Vagina (tissue), 2 donors: ENCODE results near the gene CADPS2.

Source experiments
- CTCF ChIP-seq, 3 experiments: fragments of 450-650 bp in 2 of 3; fragments of 200-600 bp in 1 of 3; sonication (generic) in 1 of 3; IDR thresholded peaks; one replicate each; pipeline ENCODE4 v1.5.1; 2017 to 2019; ENCODE audit warnings: antibody characterized with exemption in 3 of 3, mild to moderate bottlenecking in 2 of 3, moderate library complexity in 2 of 3
- POLR2A ChIP-seq, 2 donors: fragments of 450-650 bp; IDR thresholded peaks; one replicate each; pipeline ENCODE4 v1.6.1; 2017; ENCODE audit warnings: antibody characterized with exemption in 2 of 2, mild to moderate bottlenecking in 2 of 2, moderate library complexity in 2 of 2
- POLR2AphosphoS5 ChIP-seq, 2 donors: sonication (generic); formaldehyde crosslinking; IDR thresholded peaks; one replicate each; pipeline ENCODE4 v1.9.0; 2017; ENCODE audit warnings: antibody characterized with exemption in 2 of 2, mild to moderate bottlenecking in 2 of 2, low read depth in 1 of 2; ENCODE audit not compliant: insufficient read depth in 1 of 2

- TF ChIP-seq CTCF (IDR thresholded peaks at IDR 0.05): no peak
- TF ChIP-seq POLR2A (IDR thresholded peaks at IDR 0.05): no peak
- TF ChIP-seq POLR2AphosphoS5 (IDR thresholded peaks at IDR 0.05; ENCODE audit: insufficient read depth in 1 of 2, low read depth in 1 of 2): no peak
Measured at GRCh38 chr7:122298131-122298530, 588.1 kb downstream of the CADPS2 start.
